ENCODE data around the gene PSMC2. TPM values are rescaled to one million over a fixed set of nuclear protein-coding genes. Genes with fewer than 3 reads are reported as not detected.

The PSMC2 gene
- total RNA-seq (2014; rRNA removed; shearing (Covaris generic); ENCODE audit: low replicate concordance): 219 and 263 TPM in 2 replicates

- in situ Hi-C loops (cut with HindIII; ENCODE audit: low pct_unique_long_range_greater_than_20kb, low sequenced_read_pairs): no loop called here
- DNase-seq (ENCODE audit: low read depth): peak; percentile 81
These were observed at the start of gene PSMC2 for GRCh38 chr7:103347507-103348267. TSS of gene PSMC2 (plus strand) at chr7:103347643. CDS start at chr7:103347712, 69 bp downstream.

DNA sequence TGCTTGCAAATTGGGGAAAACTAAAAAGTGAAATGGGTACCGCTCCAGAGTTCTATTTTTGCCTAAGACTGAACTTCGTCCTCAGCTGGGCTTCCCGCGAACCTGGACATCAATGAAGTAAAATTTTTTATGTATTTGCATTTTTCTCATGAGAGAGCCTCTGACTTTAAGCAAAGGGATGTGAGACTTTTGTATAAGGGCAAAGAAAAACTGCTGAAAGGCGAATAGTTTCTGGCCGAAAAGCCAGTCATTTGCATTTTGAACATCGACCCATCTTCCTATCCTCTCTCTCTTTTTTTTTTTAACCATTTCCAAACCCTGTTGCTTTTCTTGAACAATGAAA lies 49.6 kb upstream of the PSMC2 start:
- no peak for DNase-seq (ENCODE audit: low read depth)
- in situ Hi-C loops (cut with HindIII; ENCODE audit: low pct_unique_long_range_greater_than_20kb, low sequenced_read_pairs): no loop called here

DNA sequence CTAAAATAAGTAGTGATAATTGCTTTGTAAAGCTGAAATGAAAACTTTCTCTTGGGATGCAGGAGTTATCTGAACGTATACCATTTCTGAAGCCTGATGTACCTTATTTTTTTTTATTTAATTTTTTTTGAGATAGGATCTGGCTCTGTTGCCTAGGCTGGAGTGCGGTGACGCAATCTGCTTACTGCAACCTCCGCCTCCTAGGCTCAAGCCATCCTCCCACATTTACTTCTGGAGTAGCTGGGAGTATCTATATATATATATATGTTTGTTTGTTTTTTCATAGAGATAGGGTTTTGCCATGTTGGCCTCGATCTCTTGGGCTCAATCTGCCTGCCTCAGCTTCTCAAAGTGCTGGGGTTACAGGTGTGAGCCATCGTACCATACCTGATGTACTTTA lies 47.8 kb upstream of the PSMC2 start:
- in situ Hi-C loops (cut with HindIII; ENCODE audit: low pct_unique_long_range_greater_than_20kb, low sequenced_read_pairs): no loop called here
- no peak for DNase-seq (ENCODE audit: low read depth)

- in situ Hi-C loops (cut with HindIII; ENCODE audit: low pct_unique_long_range_greater_than_20kb, low sequenced_read_pairs): no loop called here
- no peak for DNase-seq (ENCODE audit: low read depth)
These were observed 46.0 kb upstream of the PSMC2 start for GRCh38 chr7:103301441-103301840.

- DNase-seq (ENCODE audit: low read depth): no peak
- in situ Hi-C loops (cut with HindIII; ENCODE audit: low pct_unique_long_range_greater_than_20kb, low sequenced_read_pairs): no loop called here
These were observed 39.8 kb upstream of the PSMC2 start for GRCh38 chr7:103307503-103308231.

DNA sequence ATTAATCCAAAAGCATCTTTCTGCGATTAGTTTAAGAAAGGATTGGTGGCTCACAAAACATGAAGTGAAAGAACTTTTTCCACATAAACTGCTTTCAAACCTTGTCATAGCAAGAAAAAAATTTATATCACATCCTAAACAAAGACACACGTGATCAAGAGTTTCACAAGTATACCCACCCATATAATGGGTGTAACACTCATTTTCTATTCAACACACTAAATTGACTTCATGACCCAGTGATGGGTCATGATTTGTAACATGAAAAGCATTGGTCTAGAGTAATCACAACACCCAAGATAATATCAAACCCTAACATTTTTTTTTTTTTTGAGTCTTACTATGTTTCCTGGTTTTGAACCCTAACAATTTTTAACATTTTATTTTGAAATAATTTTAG lies 32.6 kb upstream of the PSMC2 start:
- DNase-seq (ENCODE audit: low read depth): no peak
- in situ Hi-C loops (cut with HindIII; ENCODE audit: low pct_unique_long_range_greater_than_20kb, low sequenced_read_pairs): no loop called here

DNA sequence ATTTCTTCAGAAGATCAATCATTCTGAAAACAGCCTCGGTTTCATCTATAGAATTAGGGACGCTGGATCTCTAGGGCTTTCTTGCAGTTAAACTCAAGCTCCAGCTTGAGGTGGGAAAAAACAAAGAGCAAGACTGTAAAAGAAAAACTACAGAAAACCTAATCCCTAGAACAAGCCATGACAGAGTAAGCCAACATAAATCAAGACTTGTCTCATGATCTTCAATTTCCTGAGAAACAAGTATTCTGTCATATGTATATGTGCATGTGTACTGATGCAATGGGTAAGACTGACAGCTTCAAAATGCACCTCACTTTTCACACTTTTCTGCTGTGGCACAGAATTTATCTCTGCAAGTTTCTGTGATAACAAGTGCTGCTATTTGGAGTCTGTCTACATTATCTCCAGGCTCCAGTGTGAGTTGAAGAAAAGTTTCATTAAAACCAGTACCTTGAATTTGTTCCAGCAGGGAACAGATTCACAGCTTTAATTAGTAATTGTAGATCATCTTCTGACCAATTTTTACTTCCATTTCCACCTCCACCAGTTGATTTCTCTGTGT lies 31.0 kb upstream of the PSMC2 start:
- in situ Hi-C loops (cut with HindIII; ENCODE audit: low pct_unique_long_range_greater_than_20kb, low sequenced_read_pairs): no loop called here
- DNase-seq (ENCODE audit: low read depth): no peak

GRCh38 chr7:103317009-103317408 lies 30.4 kb upstream of the PSMC2 start:
- DNase-seq (ENCODE audit: low read depth): no peak
- in situ Hi-C loops (cut with HindIII; ENCODE audit: low pct_unique_long_range_greater_than_20kb, low sequenced_read_pairs): no loop called here

- DNase-seq (ENCODE audit: low read depth): no peak
- in situ Hi-C loops (cut with HindIII; ENCODE audit: low pct_unique_long_range_greater_than_20kb, low sequenced_read_pairs): no loop called here
These were observed 21.7 kb upstream of the PSMC2 start for GRCh38 chr7:103325744-103326143.

GRCh38 chr7:103336761-103337160 lies 10.7 kb upstream of the PSMC2 start:
- in situ Hi-C loops (cut with HindIII; ENCODE audit: low pct_unique_long_range_greater_than_20kb, low sequenced_read_pairs): no loop called here
- no peak for DNase-seq (ENCODE audit: low read depth)

DNA sequence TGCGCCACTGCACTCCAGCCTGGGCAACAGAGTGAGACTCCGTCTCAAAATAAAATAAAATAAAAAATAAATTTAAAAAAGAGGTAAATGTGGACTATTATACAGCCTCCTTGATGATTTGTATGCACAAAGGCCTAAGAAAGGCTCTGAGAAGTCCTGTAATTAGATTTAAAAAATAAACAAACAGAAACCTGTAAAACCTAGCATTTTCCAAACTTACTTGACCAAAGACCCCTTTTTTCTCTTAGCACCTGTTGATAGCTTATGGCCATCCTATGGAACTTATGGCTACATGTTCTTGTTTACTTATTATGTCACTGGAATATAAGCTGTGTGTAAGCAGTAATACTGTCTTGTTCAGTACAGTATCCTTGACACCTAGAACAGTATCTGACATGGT lies 8.6 kb upstream of the PSMC2 start:
- DNase-seq (ENCODE audit: low read depth): no peak
- in situ Hi-C loops (cut with HindIII; ENCODE audit: low pct_unique_long_range_greater_than_20kb, low sequenced_read_pairs): no loop called here

- in situ Hi-C loops (cut with HindIII; ENCODE audit: low pct_unique_long_range_greater_than_20kb, low sequenced_read_pairs): no loop called here
- no peak for DNase-seq (ENCODE audit: low read depth)
These were observed 6.0 kb upstream of the PSMC2 start for GRCh38 chr7:103341466-103341865.

GRCh38 chr7:103343332-103343731 lies 4.1 kb upstream of the PSMC2 start:
- no peak for DNase-seq (ENCODE audit: low read depth)
- in situ Hi-C loops (cut with HindIII; ENCODE audit: low pct_unique_long_range_greater_than_20kb, low sequenced_read_pairs): no loop called here

- in situ Hi-C loops (cut with HindIII; ENCODE audit: low pct_unique_long_range_greater_than_20kb, low sequenced_read_pairs): no loop called here
- DNase-seq (ENCODE audit: low read depth): peak; percentile 19
These were observed 3.5 kb upstream of the PSMC2 start for GRCh38 chr7:103343758-103344452.

GRCh38 chr7:103344453-103345149 lies 2.8 kb upstream of the PSMC2 start, which contains the start of gene DNAJC2:
TSS of gene DNAJC2 (minus strand) at chr7:103344767. CDS start at chr7:103344622, 145 bp downstream.
- peak; percentile 76 for DNase-seq (ENCODE audit: low read depth)
- in situ Hi-C loops (cut with HindIII; ENCODE audit: low pct_unique_long_range_greater_than_20kb, low sequenced_read_pairs): no loop called here

GRCh38 chr7:103346396-103346795 lies 1.0 kb upstream of the PSMC2 start:
- in situ Hi-C loops (cut with HindIII; ENCODE audit: low pct_unique_long_range_greater_than_20kb, low sequenced_read_pairs): no loop called here

DNA sequence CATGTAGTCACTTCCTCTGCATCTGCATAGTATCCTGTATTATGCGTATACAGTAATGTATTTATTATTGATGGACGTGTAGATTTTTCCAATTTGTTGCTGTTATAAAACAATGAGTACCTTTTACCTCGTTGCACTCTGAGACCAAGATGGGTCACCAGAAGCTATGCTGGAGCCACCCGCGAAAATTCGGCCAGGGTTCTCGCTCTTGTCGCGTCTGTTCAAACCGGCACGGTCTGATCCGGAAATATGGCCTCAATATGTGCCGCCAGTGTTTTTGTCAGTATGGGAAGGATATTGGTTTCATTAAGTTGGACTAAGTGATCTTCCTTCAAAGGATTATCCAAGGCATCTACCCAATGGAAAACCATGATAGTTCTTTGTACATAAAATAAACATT lies 1.0 kb downstream of the PSMC2 start:
- in situ Hi-C loops (cut with HindIII; ENCODE audit: low pct_unique_long_range_greater_than_20kb, low sequenced_read_pairs): no loop called here
- DNase-seq (ENCODE audit: low read depth): no peak

More at GRCh38 chr7:103346396-103346795, 1.0 kb upstream of the PSMC2 start:
- DNase-seq (ENCODE audit: low read depth): no peak

- DNase-seq (ENCODE audit: low read depth): no peak
- in situ Hi-C loops (cut with HindIII; ENCODE audit: low pct_unique_long_range_greater_than_20kb, low sequenced_read_pairs): no loop called here
These were observed 1.5 kb downstream of the PSMC2 start for GRCh38 chr7:103348959-103349358.
